GM23338 (cell line): Measurements from ENCODE around the gene KIF18B. TPM values are rescaled to one million over a fixed set of nuclear protein-coding genes. Genes with fewer than 3 reads are reported as not detected.

Experiments
- ATAC-seq: fragments of 200-7000 bp; cut with Tn5 transposase; 3 replicates; pipeline ENCODE4 v1.9.1; 2020
- DNase-seq: peaks from one replicate; pipeline ENCODE4 v3.0.0-alpha.2; 2015; ENCODE audit warnings: low spot score
- H2AFZ ChIP-seq: fragments of 200-600 bp; sonication (generic); 2 replicates; pipeline ENCODE4 v1.8.0; 2016; ENCODE audit warnings: antibody characterized with exemption, mild to moderate bottlenecking, moderate library complexity
- H3F3A ChIP-seq: fragments of 200-600 bp; sonication (generic); replicated peaks from 2 replicates; pipeline ENCODE4 v1.8.0; 2017; ENCODE audit warnings: antibody characterized with exemption, mixed run types, low read depth
- H3K27ac ChIP-seq: fragments of 200-600 bp; sonication (generic); 2 replicates; pipeline ENCODE4 v1.6.1; 2016; ENCODE audit warnings: low read depth
- H3K27me3 ChIP-seq: fragments of 200-600 bp; sonication (generic); 2 replicates; pipeline ENCODE4 v1.8.0; 2016; ENCODE audit warnings: mild to moderate bottlenecking, mixed run types, moderate library complexity; ENCODE audit not compliant: insufficient read depth
- H3K36me3 ChIP-seq: fragments of 200-600 bp; sonication (generic); 2 replicates; pipeline ENCODE4 v1.8.0; 2016; ENCODE audit warnings: mild to moderate bottlenecking; ENCODE audit not compliant: insufficient read depth
- H3K4me1 ChIP-seq: fragments of 200-600 bp; sonication (generic); 2 replicates; pipeline ENCODE4 v1.8.0; 2016; ENCODE audit warnings: mild to moderate bottlenecking, moderate library complexity; ENCODE audit not compliant: insufficient read depth
- H3K4me2 ChIP-seq: fragments of 200-600 bp; sonication (generic); 2 replicates; pipeline ENCODE4 v1.7.1; 2017; ENCODE audit warnings: mixed run types
- H3K4me3 ChIP-seq: fragments of 200-600 bp; sonication (generic); 2 replicates; pipeline ENCODE4 v1.6.1; 2016; ENCODE audit warnings: mixed run types
- H3K79me2 ChIP-seq: fragments of 200-600 bp; sonication (generic); replicated peaks from 2 replicates; pipeline ENCODE4 v1.8.0; 2017; ENCODE audit warnings: mild to moderate bottlenecking; ENCODE audit not compliant: insufficient read depth
- H3K9me2 ChIP-seq: fragments of 200-600 bp; sonication (generic); 2 replicates; pipeline ENCODE4 v1.8.0; 2017; ENCODE audit not compliant: insufficient read depth
- H4K20me1 ChIP-seq: fragments of 200-600 bp; sonication (generic); replicated peaks from 2 replicates; pipeline ENCODE4 v1.8.0; 2017; ENCODE audit warnings: mild to moderate bottlenecking; ENCODE audit not compliant: insufficient read depth
- H3K27ac Mint-ChIP-seq: 2 replicates; pipeline ENCODE4 v1.8.0; 2020; ENCODE audit warnings: inconsistent platforms, mild to moderate bottlenecking, moderate library complexity, mixed read lengths
- H3K27me3 Mint-ChIP-seq: 3 replicates; pipeline ENCODE4 v1.8.0; 2022; ENCODE audit warnings: low read depth, mild to moderate bottlenecking, moderate library complexity, mixed read lengths, inconsistent platforms; ENCODE audit not compliant: insufficient read depth, poor library complexity
- H3K36me3 Mint-ChIP-seq: 3 replicates; pipeline ENCODE4 v1.8.0; 2021; ENCODE audit warnings: low read depth, mild to moderate bottlenecking, inconsistent platforms, moderate library complexity, mixed read lengths
- H3K4me1 Mint-ChIP-seq: 3 replicates; pipeline ENCODE4 v1.8.0; 2020; ENCODE audit warnings: mild to moderate bottlenecking, inconsistent platforms, mixed read lengths
- H3K4me3 Mint-ChIP-seq: 3 replicates; pipeline ENCODE4 v1.8.0; 2021; ENCODE audit warnings: moderate library complexity, mild to moderate bottlenecking, inconsistent platforms, mixed read lengths
- H3K9me3 Mint-ChIP-seq: 3 replicates; pipeline ENCODE4 v1.8.0; 2020; ENCODE audit warnings: moderate library complexity, mild to moderate bottlenecking, inconsistent platforms, mixed read lengths
- CREB1 ChIP-seq: fragments of 250-450 bp; sonication (Bioruptor Pico); IDR thresholded peaks from 2 replicates; pipeline ENCODE4 v1.5.0; 2020; ENCODE audit warnings: low read depth, mild to moderate bottlenecking, moderate library complexity
- ETS1 ChIP-seq: IDR thresholded peaks from 2 replicates; pipeline ENCODE4 v1.6.1; 2016; ENCODE audit warnings: antibody characterized with exemption
- EZH2 ChIP-seq: fragments of 200-600 bp; sonication (generic); IDR thresholded peaks from one replicate; pipeline ENCODE4 v1.8.0; 2017; ENCODE audit warnings: antibody characterized with exemption, mild to moderate bottlenecking, low read depth; ENCODE audit not compliant: unreplicated experiment
- EZH2phosphoT487 ChIP-seq: fragments of 200-600 bp; sonication (generic); IDR thresholded peaks from one replicate; pipeline ENCODE4 v1.8.1; 2018; ENCODE audit warnings: antibody characterized with exemption; ENCODE audit not compliant: unreplicated experiment
- JUNB ChIP-seq: IDR thresholded peaks from one replicate; pipeline ENCODE4 v1.6.1; 2016; ENCODE audit warnings: antibody characterized with exemption; ENCODE audit not compliant: unreplicated experiment
- NANOG ChIP-seq: IDR thresholded peaks from 2 replicates; pipeline ENCODE4 v1.6.1; 2016; ENCODE audit warnings: antibody characterized with exemption, borderline replicate concordance
- POLR2AphosphoS5 ChIP-seq: IDR thresholded peaks from 2 replicates; pipeline ENCODE4 v1.6.1; 2016; ENCODE audit warnings: antibody characterized with exemption, low read depth
- REST ChIP-seq: IDR thresholded peaks from one replicate; pipeline ENCODE4 v1.6.1; 2018; ENCODE audit warnings: antibody characterized with exemption; ENCODE audit not compliant: unreplicated experiment
- STAT1 ChIP-seq: IDR thresholded peaks from one replicate; pipeline ENCODE4 v1.6.1; 2016; ENCODE audit warnings: antibody characterized with exemption; ENCODE audit not compliant: unreplicated experiment
- ZNF114 ChIP-seq: fragments of 250-450 bp; sonication (Bioruptor Pico); IDR thresholded peaks from 2 replicates; pipeline ENCODE4 v1.5.0; 2020; ENCODE audit warnings: mild to moderate bottlenecking, moderate library complexity
- ZNF331 ChIP-seq: fragments of 250-450 bp; sonication (Bioruptor Pico); IDR thresholded peaks from 2 replicates; pipeline ENCODE4 v1.5.0; 2020; ENCODE audit warnings: low read depth, mild to moderate bottlenecking, moderate library complexity
- polyA plus RNA-seq: library from polyadenylated mRNA; unstranded; fragments of >200 nt; fragmentation: Nextera tagmentation; extraction: Ambion mirVana; gene quantifications from 2 replicates; pipeline ENCODE4 v1.2.1, GENCODE V29; 2016
- total RNA-seq: library from RNA; depleted of rRNA; stranded (reverse); fragments of >200 nt; shearing (Covaris generic); gene quantifications from 2 replicates; pipeline ENCODE4 v1.2.3, GENCODE V29; 2014
- TF ChIP-seq, protein P1 (sequence below), 2 experiments: fragments of 200-600 bp in 1 of 2; sonication (generic) in 1 of 2; conservative IDR thresholded peaks; 2 replicates each; pipeline versions ENCODE4 v1.5.1 to v1.6.1; 2016 to 2017; ENCODE audit warnings: antibody characterized with exemption in 2 of 2, low read depth in 2 of 2, mild to moderate bottlenecking in 2 of 2, moderate library complexity in 1 of 2

The KIF18B gene
- total and polyA plus RNA-seq, 2 experiments from 2014 or later, result 14.1 to 28.4 TPM

DNA sequence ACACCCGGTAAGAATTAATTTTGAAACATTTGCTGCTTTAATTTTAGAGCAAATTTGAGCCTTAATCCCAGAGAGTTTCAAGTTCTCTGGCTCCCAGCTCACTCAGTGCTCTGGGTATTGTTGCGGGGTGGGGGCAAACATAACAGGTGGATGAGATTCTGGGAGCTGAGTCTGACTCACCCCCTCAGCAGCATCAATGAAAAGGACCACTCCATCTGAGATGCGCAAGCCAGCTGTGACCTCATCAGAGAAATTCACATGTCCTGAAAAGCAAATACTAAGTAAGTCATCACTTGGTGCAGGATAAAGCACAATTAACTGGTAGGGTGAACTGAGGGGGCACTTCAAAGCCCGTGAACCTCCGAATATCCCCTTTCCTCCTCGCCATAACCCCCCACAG lies 68.2 kb downstream of the KIF18B start (continued):
- TF ChIP-seq STAT1, result no peak
- TF ChIP-seq, protein P1, sequence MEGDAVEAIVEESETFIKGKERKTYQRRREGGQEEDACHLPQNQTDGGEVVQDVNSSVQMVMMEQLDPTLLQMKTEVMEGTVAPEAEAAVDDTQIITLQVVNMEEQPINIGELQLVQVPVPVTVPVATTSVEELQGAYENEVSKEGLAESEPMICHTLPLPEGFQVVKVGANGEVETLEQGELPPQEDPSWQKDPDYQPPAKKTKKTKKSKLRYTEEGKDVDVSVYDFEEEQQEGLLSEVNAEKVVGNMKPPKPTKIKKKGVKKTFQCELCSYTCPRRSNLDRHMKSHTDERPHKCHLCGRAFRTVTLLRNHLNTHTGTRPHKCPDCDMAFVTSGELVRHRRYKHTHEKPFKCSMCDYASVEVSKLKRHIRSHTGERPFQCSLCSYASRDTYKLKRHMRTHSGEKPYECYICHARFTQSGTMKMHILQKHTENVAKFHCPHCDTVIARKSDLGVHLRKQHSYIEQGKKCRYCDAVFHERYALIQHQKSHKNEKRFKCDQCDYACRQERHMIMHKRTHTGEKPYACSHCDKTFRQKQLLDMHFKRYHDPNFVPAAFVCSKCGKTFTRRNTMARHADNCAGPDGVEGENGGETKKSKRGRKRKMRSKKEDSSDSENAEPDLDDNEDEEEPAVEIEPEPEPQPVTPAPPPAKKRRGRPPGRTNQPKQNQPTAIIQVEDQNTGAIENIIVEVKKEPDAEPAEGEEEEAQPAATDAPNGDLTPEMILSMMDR (conservative IDR thresholded peaks at IDR 0.05; ENCODE audit: low read depth in 2 of 2), result no peak
- TF ChIP-seq NANOG, result no peak

- no peaks in the 10 kb centered on the region for H3K9me2 ChIP-seq
- Mint-ChIP-seq H3K4me3 (no peak overlapping the region), H3K27ac (no peak overlapping the region; the same call in 1 of the 2 replicates), H3K36me3 (peaks cover 80% of the 10 kb centered on the region), H3K9me3 (no peaks in the 10 kb centered on the region), H3K27me3 (peaks cover 3% of the 10 kb centered on the region), H3K4me1 (no peaks in the 10 kb centered on the region)
- no peak overlapping the region for H2AFZ ChIP-seq
- peaks cover 22% of the 10 kb centered on the region; the same call in 1 of the 2 replicates for H3F3A ChIP-seq
- H3K4me2 ChIP-seq, result no peak overlapping the region
- ATAC-seq (no peak), DNase-seq (peak; percentile 72)
- H3K27ac ChIP-seq, result no peak overlapping the region
- no peak overlapping the region for H3K4me3 ChIP-seq
- H3K36me3 ChIP-seq, result peaks cover 77% of the 10 kb centered on the region
- no peaks in the 10 kb centered on the region for H3K4me1 ChIP-seq
- H4K20me1 ChIP-seq, result peaks cover 5% of the 10 kb centered on the region
- H3K27me3 ChIP-seq, result no peaks in the 10 kb centered on the region
- TF ChIP-seq, protein P1 (conservative IDR thresholded peaks at IDR 0.05; ENCODE audit: low read depth in 2 of 2), result peak; percentile 68 to 84
- no peak for TF ChIP-seq POLR2AphosphoS5
- H3K79me2 ChIP-seq, result no peaks in the 10 kb centered on the region; the same call in 1 of the 2 replicates
Observed at GRCh38 chr17:44878627-44879221, 68.8 kb downstream of the KIF18B start.

DNA sequence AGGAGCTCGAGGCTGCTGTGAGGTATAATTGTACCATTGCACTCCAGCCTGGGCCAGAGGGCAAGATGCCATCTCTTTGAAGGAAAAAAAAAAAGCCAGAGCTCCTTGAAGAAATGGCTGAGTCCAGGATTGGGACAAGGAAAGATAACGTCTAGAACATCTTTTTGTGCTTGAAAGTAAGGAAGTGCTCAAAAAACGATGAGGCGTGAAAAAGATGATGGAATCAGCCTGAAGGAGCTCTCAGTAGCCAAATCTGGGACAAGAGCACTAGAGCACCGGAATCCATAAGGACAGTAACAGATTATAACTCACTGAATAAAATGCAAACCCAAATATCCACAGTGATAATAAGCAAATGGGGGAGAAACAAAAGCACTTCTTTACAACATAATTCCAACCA lies 70.5 kb downstream of the KIF18B start:
- Mint-ChIP-seq H3K4me3 (no peak overlapping the region), H3K36me3 (peaks cover 72% of the 10 kb centered on the region), H3K4me1 (no peaks in the 10 kb centered on the region), H3K9me3 (no peaks in the 10 kb centered on the region), H3K27ac (no peak overlapping the region), H3K27me3 (peaks cover 3% of the 10 kb centered on the region)
- peaks cover 18% of the 10 kb centered on the region; the same call in 1 of the 2 replicates for H3F3A ChIP-seq
- ATAC-seq (no peak), DNase-seq (no peak)
- no peaks in the 10 kb centered on the region for H3K27me3 ChIP-seq
- H3K79me2 ChIP-seq, result no peaks in the 10 kb centered on the region; the same call in 1 of the 2 replicates
- no peaks in the 10 kb centered on the region for H3K4me1 ChIP-seq
- H3K9me2 ChIP-seq, result no peaks in the 10 kb centered on the region
- H4K20me1 ChIP-seq, result peaks cover 5% of the 10 kb centered on the region
- no peak overlapping the region for H2AFZ ChIP-seq
- peaks cover 72% of the 10 kb centered on the region for H3K36me3 ChIP-seq
- H3K4me2 ChIP-seq, result no peak overlapping the region
- H3K27ac ChIP-seq, result no peak overlapping the region
- no peak overlapping the region for H3K4me3 ChIP-seq
- TF ChIP-seq NANOG, result no peak
- TF ChIP-seq EZH2, result no peak
- TF ChIP-seq POLR2AphosphoS5, result no peak
- no peak for TF ChIP-seq REST
- no peak for TF ChIP-seq ETS1
- no peak for TF ChIP-seq JUNB
- no peak for TF ChIP-seq ZNF114
- no peak for TF ChIP-seq EZH2phosphoT487
- TF ChIP-seq CREB1 (CRISPR knock-in tag), result no peak
- TF ChIP-seq ZNF331 (CRISPR knock-in tag), result no peak
